ENCODE results near the gene SUPT20HL1.
A peak's percentile ranks its signal among the peaks of the same experiment; 100 is the strongest.

The SUPT20HL1 gene

GRCh38 chrX:24371391-24371972 lies 11.0 kb downstream of the SUPT20HL1 start:
- H3K9ac ChIP-seq (ENCODE audit: low read length) = no peak overlapping the region
- H2AFZ ChIP-seq (ENCODE audit: low read depth, low read length) = peak overlapping the region; percentile 97
- no peaks in the 10 kb centered on the region for H4K20me1 ChIP-seq (ENCODE audit: insufficient read depth, low read length)
- H3K79me2 ChIP-seq (ENCODE audit: low read length) = no peaks in the 10 kb centered on the region
- H3K36me3 ChIP-seq (replicated peaks; ENCODE audit: low read depth, low read length) = no peaks in the 10 kb centered on the region
- TF ChIP-seq, protein P1, sequence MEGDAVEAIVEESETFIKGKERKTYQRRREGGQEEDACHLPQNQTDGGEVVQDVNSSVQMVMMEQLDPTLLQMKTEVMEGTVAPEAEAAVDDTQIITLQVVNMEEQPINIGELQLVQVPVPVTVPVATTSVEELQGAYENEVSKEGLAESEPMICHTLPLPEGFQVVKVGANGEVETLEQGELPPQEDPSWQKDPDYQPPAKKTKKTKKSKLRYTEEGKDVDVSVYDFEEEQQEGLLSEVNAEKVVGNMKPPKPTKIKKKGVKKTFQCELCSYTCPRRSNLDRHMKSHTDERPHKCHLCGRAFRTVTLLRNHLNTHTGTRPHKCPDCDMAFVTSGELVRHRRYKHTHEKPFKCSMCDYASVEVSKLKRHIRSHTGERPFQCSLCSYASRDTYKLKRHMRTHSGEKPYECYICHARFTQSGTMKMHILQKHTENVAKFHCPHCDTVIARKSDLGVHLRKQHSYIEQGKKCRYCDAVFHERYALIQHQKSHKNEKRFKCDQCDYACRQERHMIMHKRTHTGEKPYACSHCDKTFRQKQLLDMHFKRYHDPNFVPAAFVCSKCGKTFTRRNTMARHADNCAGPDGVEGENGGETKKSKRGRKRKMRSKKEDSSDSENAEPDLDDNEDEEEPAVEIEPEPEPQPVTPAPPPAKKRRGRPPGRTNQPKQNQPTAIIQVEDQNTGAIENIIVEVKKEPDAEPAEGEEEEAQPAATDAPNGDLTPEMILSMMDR (IDR thresholded peaks at IDR 0.05; ENCODE audit: low read depth, low read length) = peak; percentile 69
- TF ChIP-seq EZH2phosphoT487 (IDR thresholded peaks at IDR 0.05; ENCODE audit: low read depth) = no peak
- H3K4me1 ChIP-seq (ENCODE audit: low read length) = 0 out of 2 replicates have a peak, but pooled peaks cover 2% of the 10 kb centered on the region
- peak overlapping the region; percentile 66 for H3K4me2 ChIP-seq (ENCODE audit: low read length)
- H3K27me3 ChIP-seq (ENCODE audit: low read depth, low read length) = no peaks in the 10 kb centered on the region
- H3K27ac ChIP-seq (ENCODE audit: low read length) = no peak overlapping the region
- no peaks in the 10 kb centered on the region for H3K9me3 ChIP-seq (ENCODE audit: insufficient read depth, low read length)
- no peak overlapping the region for H3K4me3 ChIP-seq (ENCODE audit: low read length)

DNA sequence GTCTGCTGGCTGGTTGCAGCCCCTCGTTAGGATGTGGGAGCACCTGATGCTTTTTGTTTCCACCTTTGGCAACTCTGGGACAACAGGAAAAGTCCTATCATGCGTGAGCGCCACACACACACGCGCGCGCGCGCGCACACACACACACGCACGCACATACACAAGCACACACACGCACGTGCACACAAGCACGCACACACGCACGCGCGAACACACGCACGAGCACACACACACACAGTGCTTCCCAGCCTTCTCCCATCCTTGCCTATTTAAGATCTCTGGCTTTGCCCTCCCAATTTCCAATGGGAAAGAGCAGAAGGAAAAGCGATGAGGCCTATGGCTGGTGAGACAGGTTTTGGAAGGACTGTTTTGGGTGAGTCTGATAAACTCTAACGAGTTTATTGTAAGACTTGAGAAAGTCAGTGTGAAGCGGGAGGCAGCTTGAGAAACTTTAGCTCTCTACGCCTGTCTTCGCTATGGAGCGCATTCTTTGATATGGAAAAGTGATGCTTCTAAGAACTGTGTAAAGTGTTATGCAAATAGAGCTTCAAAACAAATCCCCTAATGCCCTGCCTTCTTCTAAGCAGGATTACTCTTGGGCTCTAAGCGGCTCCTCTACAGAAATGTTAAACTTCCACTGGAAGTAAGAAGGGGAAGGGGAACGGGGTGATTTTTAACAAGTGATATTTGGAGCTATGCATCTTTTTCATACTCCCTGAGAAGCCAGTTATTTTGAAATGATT lies 11.8 kb downstream of the SUPT20HL1 start:
- no peaks in the 10 kb centered on the region for H3K79me2 ChIP-seq (ENCODE audit: low read length)
- H3K4me3 ChIP-seq (ENCODE audit: low read length) = no peak overlapping the region
- H3K4me1 ChIP-seq (ENCODE audit: low read length) = 0 out of 2 replicates have a peak, but pooled peaks cover 2% of the 10 kb centered on the region
- no peak overlapping the region for H3K4me2 ChIP-seq (ENCODE audit: low read length)
- no peaks in the 10 kb centered on the region for H4K20me1 ChIP-seq (ENCODE audit: insufficient read depth, low read length)
- TF ChIP-seq, protein P1 (IDR thresholded peaks at IDR 0.05; ENCODE audit: low read depth, low read length) = no peak
- no peak for TF ChIP-seq EZH2phosphoT487 (IDR thresholded peaks at IDR 0.05; ENCODE audit: low read depth)
- H3K27ac ChIP-seq (ENCODE audit: low read length) = no peak overlapping the region
- no peaks in the 10 kb centered on the region for H3K36me3 ChIP-seq (replicated peaks; ENCODE audit: low read depth, low read length)
- H3K9ac ChIP-seq (ENCODE audit: low read length) = no peak overlapping the region
- no peaks in the 10 kb centered on the region for H3K27me3 ChIP-seq (ENCODE audit: low read depth, low read length)
- no peaks in the 10 kb centered on the region for H3K9me3 ChIP-seq (ENCODE audit: insufficient read depth, low read length)
- H2AFZ ChIP-seq (ENCODE audit: low read depth, low read length) = peak overlapping the region; percentile 97

- Histone ChIP-seq H3K27me3 (ENCODE audit: low read depth, low read length) (no peaks in the 10 kb centered on the region), H3K9ac (ENCODE audit: low read length) (no peak overlapping the region), H3K36me3 (replicated peaks; ENCODE audit: low read depth, low read length) (no peaks in the 10 kb centered on the region), H3K4me3 (ENCODE audit: low read length) (no peak overlapping the region), H3K27ac (ENCODE audit: low read length) (no peak overlapping the region), H3K9me3 (ENCODE audit: insufficient read depth, low read length) (no peaks in the 10 kb centered on the region), H3K79me2 (ENCODE audit: low read length) (no peaks in the 10 kb centered on the region), H3K4me1 (ENCODE audit: low read length) (0 out of 2 replicates have a peak, but pooled peaks cover 2% of the 10 kb centered on the region), H3K4me2 (ENCODE audit: low read length) (no peak overlapping the region), H4K20me1 (ENCODE audit: insufficient read depth, low read length) (no peaks in the 10 kb centered on the region), H2AFZ (ENCODE audit: low read depth, low read length) (no peak overlapping the region)
- TF ChIP-seq, protein P1 (IDR thresholded peaks at IDR 0.05; ENCODE audit: low read depth, low read length) = no peak
- TF ChIP-seq EZH2phosphoT487 (IDR thresholded peaks at IDR 0.05; ENCODE audit: low read depth) = no peak
Measured at GRCh38 chrX:24375600-24376131, 15.2 kb downstream of the SUPT20HL1 start.

- Histone ChIP-seq H3K36me3 (replicated peaks; ENCODE audit: low read depth, low read length) (no peaks in the 10 kb centered on the region), H3K9me3 (ENCODE audit: insufficient read depth, low read length) (no peaks in the 10 kb centered on the region), H3K27ac (ENCODE audit: low read length) (no peak overlapping the region), H4K20me1 (ENCODE audit: insufficient read depth, low read length) (no peaks in the 10 kb centered on the region), H3K9ac (ENCODE audit: low read length) (no peak overlapping the region), H3K27me3 (ENCODE audit: low read depth, low read length) (no peaks in the 10 kb centered on the region), H3K4me1 (ENCODE audit: low read length) (0 out of 2 replicates have a peak, but pooled peaks cover 2% of the 10 kb centered on the region), H3K79me2 (ENCODE audit: low read length) (no peaks in the 10 kb centered on the region), H3K4me2 (ENCODE audit: low read length) (no peak overlapping the region), H3K4me3 (ENCODE audit: low read length) (no peak overlapping the region), H2AFZ (ENCODE audit: low read depth, low read length) (no peak overlapping the region)
- TF ChIP-seq, protein P1 (IDR thresholded peaks at IDR 0.05; ENCODE audit: low read depth, low read length) = no peak
- TF ChIP-seq EZH2phosphoT487 (IDR thresholded peaks at IDR 0.05; ENCODE audit: low read depth) = no peak
Measured at GRCh38 chrX:24376403-24376802, 16.0 kb downstream of the SUPT20HL1 start.
